ENCODE results near the gene GABPB2. TPM values are rescaled to one million over a fixed set of nuclear protein-coding genes. Genes with fewer than 3 reads are reported as not detected.

Gene GABPB2
- total RNA-seq, 4 donors from 2014 or later = 16.2 to 20.6 (median 18.1) TPM

- TF ChIP-seq CTCF (IDR thresholded peaks at IDR 0.05) = no peak
- no peak for TF ChIP-seq POLR2AphosphoS5 (IDR thresholded peaks at IDR 0.05)
- TF ChIP-seq POLR2A (IDR thresholded peaks at IDR 0.05) = no peak
- TF ChIP-seq EP300 (IDR thresholded peaks at IDR 0.05) = no peak
- WGBS = under 1% methylated on average over 26 of the region's 61 CpGs
- peak within 1 kb of the TSS; percentile 91 for H3K4me3 ChIP-seq
- peak within 1 kb of the TSS; percentile 79 for H3K27ac ChIP-seq
- peaks cover 27% of the 10 kb centered on the region for H3K4me1 ChIP-seq
- H3K36me3 ChIP-seq = peaks cover 5% of the 10 kb centered on the region
- peak; percentile 96 to 97 for DNase-seq (ENCODE audit: low spot score in 2 of 2)
- no peaks in the 10 kb centered on the region for H3K27me3 ChIP-seq
- H3K9me3 ChIP-seq = no peaks in the 10 kb centered on the region
Measured at GRCh38 chr1:151146412-151147131, 76.0 kb downstream of the GABPB2 start, which contains the start of gene SEMA6C. SEMA6C (minus strand) TSS chr1:151146631; CDS start chr1:151142621, 4,010 bp downstream.

GRCh38 chr1:151147132-151147503 is 76.6 kb downstream of the GABPB2 start:
- Histone ChIP-seq H3K27ac (peak overlapping the region; percentile 79), H3K36me3 (peaks cover 4% of the 10 kb centered on the region), H3K4me3 (peak overlapping the region; percentile 91), H3K27me3 (no peaks in the 10 kb centered on the region), H3K4me1 (peaks cover 27% of the 10 kb centered on the region), H3K9me3 (no peaks in the 10 kb centered on the region)
- TF ChIP-seq POLR2AphosphoS5 (IDR thresholded peaks at IDR 0.05) = no peak
- TF ChIP-seq CTCF (IDR thresholded peaks at IDR 0.05) = no peak
- no peak for TF ChIP-seq EP300 (IDR thresholded peaks at IDR 0.05)
- TF ChIP-seq POLR2A (IDR thresholded peaks at IDR 0.05) = no peak
- 10% methylated on average over 7 of the region's 7 CpGs for WGBS
- no peak for DNase-seq (ENCODE audit: low spot score in 2 of 2)

GRCh38 chr1:151147665-151148064 is 77.1 kb downstream of the GABPB2 start:
- WGBS = 94% methylated on average over 2 of the region's 2 CpGs
- Histone ChIP-seq H3K27ac (peak overlapping the region; percentile 79), H3K9me3 (no peaks in the 10 kb centered on the region), H3K4me3 (no peak overlapping the region), H3K36me3 (no peaks in the 10 kb centered on the region), H3K27me3 (no peaks in the 10 kb centered on the region), H3K4me1 (peaks cover 27% of the 10 kb centered on the region)
- TF ChIP-seq EP300 (IDR thresholded peaks at IDR 0.05) = no peak
- no peak for TF ChIP-seq CTCF (IDR thresholded peaks at IDR 0.05)
- no peak for TF ChIP-seq POLR2AphosphoS5 (IDR thresholded peaks at IDR 0.05)
- no peak for TF ChIP-seq POLR2A (IDR thresholded peaks at IDR 0.05)
- peak in 1 of 2 donors; percentile 14 for DNase-seq (ENCODE audit: low spot score in 2 of 2)

- H3K27ac ChIP-seq = no peak within 1 kb of the TSS
- H3K36me3 ChIP-seq = peaks cover 43% of the 10 kb centered on the region
- DNase-seq (ENCODE audit: low spot score in 2 of 2) = no peak
- 43% methylated on average over 4 of the region's 4 CpGs for WGBS
- H3K4me1 ChIP-seq = peaks cover 14% of the 10 kb centered on the region
- TF ChIP-seq POLR2AphosphoS5 (IDR thresholded peaks at IDR 0.05) (no peak), CTCF (IDR thresholded peaks at IDR 0.05) (no peak), EP300 (IDR thresholded peaks at IDR 0.05) (no peak), POLR2A (IDR thresholded peaks at IDR 0.05) (no peak)
- H3K4me3 ChIP-seq = peak within 1 kb of the TSS; percentile 38
- no peaks in the 10 kb centered on the region for H3K27me3 ChIP-seq
- no peaks in the 10 kb centered on the region for H3K9me3 ChIP-seq
Measured at GRCh38 chr1:151156515-151156819, 85.9 kb downstream of the GABPB2 start, which contains the start of gene TNFAIP8L2. TNFAIP8L2 (plus strand) TSS chr1:151156649; CDS start chr1:151158698, 2,049 bp downstream.

GRCh38 chr1:151157067-151157531 is 86.5 kb downstream of the GABPB2 start:
- no peaks in the 10 kb centered on the region for H3K27me3 ChIP-seq
- peak overlapping the region; percentile 38 for H3K4me3 ChIP-seq
- no peak overlapping the region for H3K27ac ChIP-seq
- H3K4me1 ChIP-seq = peaks cover 14% of the 10 kb centered on the region
- peaks cover 47% of the 10 kb centered on the region for H3K36me3 ChIP-seq
- WGBS = 78% methylated on average over 6 of the region's 6 CpGs
- DNase-seq (ENCODE audit: low spot score in 2 of 2) = no peak
- H3K9me3 ChIP-seq = no peaks in the 10 kb centered on the region
- TF ChIP-seq POLR2AphosphoS5 (IDR thresholded peaks at IDR 0.05) (no peak), POLR2A (IDR thresholded peaks at IDR 0.05) (no peak), CTCF (IDR thresholded peaks at IDR 0.05) (no peak), EP300 (IDR thresholded peaks at IDR 0.05) (no peak)
